Medulla oblongata (tissue), 1 donor: ENCODE data around the gene BTNL9.
"Not testable (repeated sequence)": the region's sequence is repeated elsewhere in the genome, so short reads cannot be mapped to it uniquely, and the experiment has no call there.

Experiments used
- DNase-seq: peaks from one replicate; pipeline ENCODE4 v3.0.0-alpha.2; 2015; ENCODE audit errors: extremely low spot score

BTNL9 gene

DNA sequence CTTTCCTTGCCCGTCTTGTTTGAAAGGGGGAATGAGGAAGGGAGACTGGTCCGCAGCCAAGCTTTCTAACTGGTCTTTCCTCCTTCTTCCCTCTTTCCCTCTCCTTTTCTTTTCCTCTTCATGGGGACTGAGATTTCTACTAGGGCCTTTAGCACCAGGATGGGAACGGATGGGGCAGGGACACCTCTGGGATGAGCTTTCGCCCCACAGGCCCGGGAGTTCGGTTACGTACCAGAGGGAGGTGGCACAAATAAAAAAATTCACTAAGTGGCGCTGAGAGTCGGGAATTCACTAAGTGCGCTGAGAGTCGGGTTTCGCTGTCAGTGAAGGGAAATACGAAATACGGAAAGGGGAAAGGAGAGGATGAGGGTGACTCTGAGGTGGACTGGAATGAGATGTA, 21.6 kb downstream of the BTNL9 start:
- no peak for DNase-seq

DNA sequence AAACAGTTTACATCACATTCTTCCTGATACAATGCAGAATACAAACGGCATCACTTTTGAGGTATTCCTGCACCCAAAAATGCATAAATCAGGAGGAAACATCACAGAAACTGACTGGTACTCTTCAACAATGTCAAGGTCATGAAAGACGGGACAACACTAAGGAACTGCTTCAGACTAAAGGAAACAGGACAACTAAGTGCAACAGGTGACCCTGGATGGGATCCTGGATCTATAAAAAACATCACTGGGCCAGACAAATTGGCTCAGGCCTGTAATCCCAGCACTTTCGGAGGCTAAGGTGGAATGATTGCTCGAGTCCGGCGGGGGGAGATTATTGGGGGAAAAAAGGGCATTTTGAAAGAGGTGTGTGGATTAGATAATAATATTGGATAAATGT, 22.6 kb downstream of the BTNL9 start:
- no peak for DNase-seq

GRCh38 chr5:181063514-181063913, 23.4 kb downstream of the BTNL9 start:
- no peak for DNase-seq

DNA sequence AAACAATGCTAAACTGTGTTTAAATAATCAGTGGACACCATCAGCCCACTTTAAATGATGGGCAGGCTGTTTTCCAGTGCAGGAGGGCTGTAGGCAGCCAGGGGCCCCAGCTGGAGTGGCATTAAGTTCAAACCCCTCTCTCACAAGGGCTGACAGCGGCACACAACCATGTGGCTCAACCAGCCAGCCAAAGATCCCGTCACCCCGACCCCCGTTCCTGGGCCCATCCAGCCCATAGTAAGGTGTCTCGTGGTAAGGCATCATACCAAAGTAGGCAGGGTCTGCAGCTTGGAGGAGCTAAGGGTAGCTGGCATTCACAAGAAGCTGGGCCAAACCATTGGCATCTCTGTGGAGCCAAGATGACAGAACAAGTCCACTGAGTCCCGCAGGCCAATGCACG, 24.9 kb downstream of the BTNL9 start:
- DNase-seq: no peak

DNA sequence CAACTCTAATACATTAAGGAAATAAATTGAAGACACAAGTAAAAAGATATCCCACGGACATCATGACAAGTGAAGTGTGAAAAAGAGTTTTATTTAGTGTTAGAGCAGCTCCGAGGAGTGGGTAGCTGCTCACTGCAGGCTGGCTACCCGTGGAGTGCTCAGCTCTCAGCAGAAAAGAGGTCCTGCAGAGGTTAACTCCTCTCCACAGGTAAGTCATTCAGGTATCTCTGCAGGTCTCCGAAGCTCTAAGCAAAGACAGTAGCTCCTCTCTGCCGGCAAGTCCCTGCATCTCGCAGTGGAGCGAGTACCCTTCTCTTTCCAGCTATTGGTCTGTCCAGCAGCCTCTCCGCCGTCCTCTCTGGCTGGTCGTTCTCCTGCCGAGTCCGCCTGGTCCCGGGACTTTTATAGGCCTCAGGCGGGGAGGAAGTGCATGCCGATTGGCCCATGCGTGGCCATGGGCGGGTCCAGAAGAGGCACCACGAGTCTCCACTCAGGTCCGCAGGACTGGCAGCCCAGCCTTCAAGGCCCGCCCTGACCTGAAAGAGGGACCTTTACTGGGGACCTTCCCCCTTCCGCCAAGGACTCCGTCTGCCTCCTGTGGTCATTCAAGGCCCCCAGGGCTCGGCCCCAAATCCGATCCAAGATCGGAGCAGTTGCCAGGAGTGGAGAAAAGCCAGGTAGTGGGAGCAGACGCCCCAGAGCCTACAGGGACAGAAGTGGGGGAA, 29.9 kb downstream of the BTNL9 start:
- DNase-seq: no peak

DNA sequence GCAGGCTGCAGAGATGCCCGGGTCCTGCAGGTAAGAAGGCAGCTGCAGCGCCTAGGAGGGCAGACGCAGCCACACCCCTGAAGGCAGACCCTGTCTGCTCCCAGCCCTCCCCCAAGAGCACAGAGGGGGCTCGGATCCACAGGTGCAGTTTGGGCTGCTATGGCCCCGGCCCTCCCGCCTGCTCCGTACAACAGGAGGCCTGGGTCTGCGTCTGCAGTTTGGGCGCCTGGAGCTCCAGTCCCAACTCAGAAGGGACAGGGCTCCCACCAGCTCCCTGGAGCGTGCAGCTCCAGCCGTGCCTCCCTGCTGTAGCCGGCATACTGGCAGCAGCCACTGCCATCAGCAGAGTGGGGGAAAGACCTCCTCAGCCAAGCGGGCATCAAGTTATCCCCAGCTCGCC, 30.5 kb downstream of the BTNL9 start:
- no peak for DNase-seq

DNA sequence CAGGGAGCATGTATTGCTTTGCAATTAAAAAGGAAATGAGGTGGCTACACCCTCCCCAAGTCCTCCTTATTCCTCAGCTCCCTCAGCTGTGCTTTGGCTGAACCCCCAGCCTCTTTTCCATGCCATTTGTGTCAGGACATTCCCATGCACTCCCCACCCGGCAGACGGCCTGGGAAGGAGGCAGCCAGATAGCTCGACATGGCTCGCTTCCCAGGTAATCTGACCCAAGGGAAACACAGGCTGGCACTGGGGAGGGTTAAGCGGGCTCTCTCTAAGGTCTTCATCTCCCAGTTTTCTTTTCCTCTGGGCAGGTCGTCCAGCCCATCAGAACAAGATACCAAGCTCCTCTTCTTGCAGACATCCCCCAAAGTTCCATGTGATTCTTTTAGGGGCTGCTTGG, 31.2 kb downstream of the BTNL9 start:
- no peak for DNase-seq

DNA sequence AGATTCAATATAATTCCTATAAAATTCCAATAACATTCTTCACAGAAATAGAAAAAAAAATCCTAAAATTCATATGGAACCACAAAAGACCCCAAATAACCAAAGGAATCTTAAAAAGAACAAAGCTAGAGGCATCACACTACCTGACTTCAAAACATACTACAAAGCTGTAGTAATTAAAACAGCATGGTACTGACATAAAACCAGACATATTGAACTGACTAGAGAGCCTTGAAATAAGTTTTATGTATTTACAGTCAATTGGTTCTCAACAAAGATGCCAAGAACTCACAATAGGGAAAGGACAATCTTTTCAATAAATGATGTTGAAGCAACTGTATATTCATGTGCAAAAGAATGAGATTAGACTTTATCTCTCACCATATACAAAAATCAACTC, 36.9 kb downstream of the BTNL9 start:
- no peak for DNase-seq

- DNase-seq: no peak
These were observed 41.9 kb downstream of the BTNL9 start for GRCh38 chr5:181081989-181082388.

DNA sequence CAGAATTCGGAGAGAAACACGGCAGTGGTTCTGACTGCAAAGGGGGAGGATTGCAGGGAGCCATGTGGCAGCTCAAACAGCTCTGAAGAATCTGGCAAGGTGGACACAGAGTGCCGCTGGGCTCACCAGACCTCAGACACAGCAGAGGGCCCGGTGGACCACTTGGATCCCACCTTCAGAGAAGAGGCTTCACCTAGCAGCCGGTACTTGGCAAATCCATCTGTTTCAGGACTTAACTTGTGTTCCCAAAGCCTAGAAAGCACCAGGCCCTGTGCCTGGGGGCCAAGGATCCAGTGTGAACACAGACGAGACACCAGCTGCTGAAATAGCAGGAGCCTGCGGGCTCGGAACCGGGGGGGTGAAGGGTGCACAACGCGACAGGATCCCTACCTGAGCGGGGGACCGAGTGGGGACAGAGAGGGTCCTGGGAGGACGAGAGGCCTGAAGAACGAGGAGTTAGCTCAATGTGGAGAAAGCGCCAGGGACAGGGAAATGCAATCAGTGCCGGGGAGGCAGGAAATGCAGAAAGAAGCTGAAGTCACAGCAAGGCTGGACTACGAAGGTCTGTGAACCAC, 44.6 kb downstream of the BTNL9 start:
- no peak for DNase-seq

- DNase-seq: no peak
These were observed 46.2 kb downstream of the BTNL9 start for GRCh38 chr5:181086026-181086883.

- no peak for DNase-seq
These were observed 46.8 kb downstream of the BTNL9 start for GRCh38 chr5:181086884-181087205.

GRCh38 chr5:181087309-181087708, 47.2 kb downstream of the BTNL9 start:
- peak; percentile 2 for DNase-seq

GRCh38 chr5:181088289-181088688, 48.2 kb downstream of the BTNL9 start:
- no peak for DNase-seq

GRCh38 chr5:181092428-181092827, 52.4 kb downstream of the BTNL9 start:
- DNase-seq: no peak

DNA sequence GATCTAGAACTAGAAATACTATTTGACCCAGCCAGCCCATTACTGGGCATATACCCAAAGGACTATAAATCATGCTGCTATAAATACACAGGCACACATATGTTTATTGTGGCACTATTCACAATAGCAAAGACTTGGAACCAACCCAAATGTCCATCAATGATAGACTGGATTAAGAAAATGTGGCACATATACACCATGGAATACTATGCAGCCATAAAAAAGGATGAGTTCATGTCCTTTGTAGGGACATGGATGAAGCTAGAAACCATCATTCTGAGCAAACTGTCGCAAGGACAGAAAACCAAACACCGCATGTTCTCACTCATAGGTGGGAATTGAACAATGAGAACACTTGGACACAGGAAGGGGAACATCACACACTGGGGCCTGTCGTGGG, 55.1 kb downstream of the BTNL9 start:
- DNase-seq: not testable (repeated sequence)

- not testable (repeated sequence) for DNase-seq
These were observed 56.8 kb downstream of the BTNL9 start for GRCh38 chr5:181096721-181097382.

DNA sequence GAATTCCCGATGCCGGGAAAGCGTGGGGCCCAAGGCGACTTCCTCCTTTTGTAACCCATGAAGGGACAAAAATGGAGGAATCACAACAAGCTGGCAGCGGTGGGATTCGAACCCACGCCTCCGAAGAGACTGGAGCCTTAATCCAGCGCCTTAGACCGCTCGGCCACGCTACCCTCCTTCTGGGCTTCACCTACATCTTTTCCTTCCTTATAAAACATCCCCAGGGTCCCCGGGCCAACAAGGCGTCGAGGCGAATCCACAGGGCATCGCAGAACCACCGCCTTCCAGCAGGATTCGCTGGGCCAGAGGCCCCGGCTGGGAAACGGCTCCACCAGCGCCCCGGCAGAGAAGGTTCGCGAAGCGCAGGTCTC, 57.3 kb downstream of the BTNL9 start:
- not testable (repeated sequence) for DNase-seq

DNA sequence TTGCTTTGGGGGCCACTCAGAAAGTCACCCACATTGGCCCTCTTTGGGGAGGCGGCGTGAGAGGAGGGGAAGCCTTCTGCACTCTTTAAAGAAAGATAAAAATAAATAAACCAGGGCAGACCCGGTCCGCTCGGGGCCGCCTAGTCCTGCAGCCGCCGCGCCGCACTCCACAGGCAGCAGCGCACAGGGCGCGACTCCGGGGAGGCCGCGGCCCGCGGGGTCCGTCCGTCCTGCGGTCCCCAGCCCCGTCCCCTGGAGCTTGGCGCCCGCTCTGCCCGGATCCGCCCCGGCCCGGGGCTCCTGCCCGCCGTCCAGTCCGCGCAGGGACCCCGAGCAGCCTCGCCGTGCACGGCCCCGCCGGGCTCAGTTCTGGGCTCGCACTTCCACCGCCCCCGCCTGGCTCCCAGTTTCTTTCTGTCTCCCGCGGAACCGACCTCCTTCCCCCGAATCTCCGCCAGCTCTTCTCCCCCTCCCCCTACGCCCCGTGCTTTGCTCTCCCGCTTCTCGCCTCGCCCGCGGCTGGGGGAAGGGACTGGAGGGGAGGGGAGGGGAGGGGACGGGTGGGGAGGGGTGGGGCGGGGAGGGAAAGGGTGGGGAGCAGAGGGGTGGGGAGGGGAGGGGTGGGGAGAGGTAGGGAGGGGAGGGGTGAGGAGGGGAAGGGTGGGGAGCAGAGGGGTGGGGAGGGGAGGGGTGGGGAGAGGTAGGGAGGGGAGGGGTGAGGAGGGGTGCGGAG, 57.9 kb downstream of the BTNL9 start:
- DNase-seq: not testable (repeated sequence)

GRCh38 chr5:181098762-181099601, 58.9 kb downstream of the BTNL9 start:
- no peak for DNase-seq

GRCh38 chr5:181099602-181100086, 59.6 kb downstream of the BTNL9 start:
- DNase-seq: no peak
